Cardiac fibroblast (primary cell): ENCODE data around the gene FSTL5.

ENCODE experiments used
- DNase-seq, 2 donors: peaks; one replicate each; pipeline versions ENCODE4 v3.0.0 to v3.0.0-alpha.2; 2010; ENCODE audit warnings: low read depth in 2 of 2
- H3K4me3 ChIP-seq, 2 donors: replicated peaks in 1 of 2; 1 replicate in 1 of 2; 2 replicates in 1 of 2; pipeline ENCODE4 v1.5.1; 2011; ENCODE audit warnings: low read depth in 2 of 2, low read length in 2 of 2, mild to moderate bottlenecking in 2 of 2, moderate library complexity in 1 of 2
- CTCF ChIP-seq: IDR thresholded peaks from one replicate; pipeline ENCODE4 v1.5.1; 2011; ENCODE audit warnings: low read depth, mild to moderate bottlenecking, low read length, inconsistent platforms

Gene FSTL5

GRCh38 chr4:162139412-162139811 is 24.4 kb downstream of the FSTL5 start:
- TF ChIP-seq CTCF, result no peak
- DNase-seq, result no peak
- H3K4me3 ChIP-seq, result no peak overlapping the region

GRCh38 chr4:162131256-162131655 is 32.5 kb downstream of the FSTL5 start:
- H3K4me3 ChIP-seq, result no peak overlapping the region
- TF ChIP-seq CTCF, result no peak
- DNase-seq, result no peak

- H3K4me3 ChIP-seq, result no peak overlapping the region
- DNase-seq, result no peak
- TF ChIP-seq CTCF, result no peak
Measured at GRCh38 chr4:162126729-162127128, 37.1 kb downstream of the FSTL5 start.

- no peak for TF ChIP-seq CTCF
- DNase-seq, result no peak
- H3K4me3 ChIP-seq, result no peak overlapping the region
Measured at GRCh38 chr4:162117051-162117450, 46.7 kb downstream of the FSTL5 start.

GRCh38 chr4:162116095-162116779 is 47.6 kb downstream of the FSTL5 start:
- DNase-seq, result no peak
- no peak for TF ChIP-seq CTCF
- H3K4me3 ChIP-seq, result no peak overlapping the region

- TF ChIP-seq CTCF, result no peak
- no peak for DNase-seq
- no peak overlapping the region for H3K4me3 ChIP-seq
Measured at GRCh38 chr4:162115333-162115732, 48.5 kb downstream of the FSTL5 start.

- no peak overlapping the region for H3K4me3 ChIP-seq
- no peak for DNase-seq
- TF ChIP-seq CTCF, result no peak
Measured at GRCh38 chr4:162111078-162111477, 52.7 kb downstream of the FSTL5 start.
